Epithelial cell of proximal tubule (primary cell): Measurements from ENCODE around the gene OR9Q1. TPM values are rescaled to one million over a fixed set of nuclear protein-coding genes. Genes with fewer than 3 reads are reported as not detected.

Source experiments
- DNase-seq: peaks from one replicate; pipeline ENCODE4 v3.0.0-alpha.2; 2011; ENCODE audit warnings: low read depth
- H3K4me3 ChIP-seq: 2 replicates; pipeline ENCODE4 v1.5.1; 2011; ENCODE audit warnings: low read depth, mild to moderate bottlenecking, low read length
- CTCF ChIP-seq: conservative IDR thresholded peaks from 2 replicates; pipeline ENCODE4 v1.5.1; 2012; ENCODE audit warnings: low read depth, mild to moderate bottlenecking, low read length
- total RNA-seq: library from RNA; depleted of rRNA; stranded (reverse); fragments of >200 nt; gene quantifications from 2 replicates; pipeline ENCODE4 v1.2.3, GENCODE V29; 2015

OR9Q1 gene
- total RNA-seq, 1 donor from 2014 or later = not detected

GRCh38 chr11:58164389-58164788, 140.7 kb downstream of the OR9Q1 start:
- H3K4me3 ChIP-seq = no peak overlapping the region
- DNase-seq = no peak
- no peak for TF ChIP-seq CTCF

- H3K4me3 ChIP-seq = no peak overlapping the region
- TF ChIP-seq CTCF = no peak
- DNase-seq = no peak
These were observed 141.3 kb downstream of the OR9Q1 start for GRCh38 chr11:58164990-58165389.

- no peak overlapping the region for H3K4me3 ChIP-seq
- no peak for TF ChIP-seq CTCF
- no peak for DNase-seq
These were observed 141.9 kb downstream of the OR9Q1 start for GRCh38 chr11:58165504-58166106.

GRCh38 chr11:58177409-58178054, 153.9 kb downstream of the OR9Q1 start:
- DNase-seq = no peak
- no peak overlapping the region for H3K4me3 ChIP-seq
- TF ChIP-seq CTCF = no peak

- no peak for DNase-seq
- TF ChIP-seq CTCF = no peak
These were observed 154.8 kb downstream of the OR9Q1 start for GRCh38 chr11:58178444-58178843.

GRCh38 chr11:58179648-58180047, 156.0 kb downstream of the OR9Q1 start:
- DNase-seq = no peak
- no peak for TF ChIP-seq CTCF
- H3K4me3 ChIP-seq = no peak overlapping the region

More at GRCh38 chr11:58178444-58178843, 154.8 kb downstream of the OR9Q1 start:
- no peak overlapping the region for H3K4me3 ChIP-seq

GRCh38 chr11:58186938-58187337, 163.3 kb downstream of the OR9Q1 start:
- H3K4me3 ChIP-seq = no peak overlapping the region
- no peak for DNase-seq
- TF ChIP-seq CTCF = no peak
